Fibroblast of lung (primary cell): ENCODE measurements around the gene SRD5A1. TPM values are rescaled to one million over a fixed set of nuclear protein-coding genes. Genes with fewer than 3 reads are reported as not detected.

Experiments used
- DNase-seq, 2 donors: peaks; one replicate each; pipeline versions ENCODE4 v3.0.0 to v3.0.0-alpha.2; 2010; ENCODE audit warnings: low read depth in 2 of 2
- H2AFZ ChIP-seq: 2 replicates; pipeline ENCODE4 v1.5.1; 2012; ENCODE audit warnings: low read length, control low read depth, inconsistent platforms
- H3K27ac ChIP-seq: 2 replicates; pipeline ENCODE4 v1.5.1; 2011; ENCODE audit warnings: low read length, control low read depth; ENCODE audit not compliant: insufficient read depth
- H3K27me3 ChIP-seq: 2 replicates; pipeline ENCODE4 v1.5.1; 2011; ENCODE audit warnings: mild to moderate bottlenecking, low read length; ENCODE audit not compliant: control insufficient read depth, insufficient read depth
- H3K36me3 ChIP-seq: 2 replicates; pipeline ENCODE4 v1.5.1; 2011; ENCODE audit warnings: low read length; ENCODE audit not compliant: control insufficient read depth, insufficient read depth
- H3K4me1 ChIP-seq: 2 replicates; pipeline ENCODE4 v1.5.1; 2011; ENCODE audit warnings: low read length; ENCODE audit not compliant: control insufficient read depth, insufficient read depth; ENCODE audit errors: extremely low read depth
- H3K4me2 ChIP-seq: 2 replicates; pipeline ENCODE4 v1.5.1; 2011; ENCODE audit warnings: low read length, control low read depth; ENCODE audit not compliant: insufficient read depth; ENCODE audit errors: extremely low read depth
- H3K4me3 ChIP-seq, 4 experiments: fragments of 200-600 bp in 1 of 4; sonication (generic) in 1 of 4; replicated peaks in 1 of 4; 2 replicates each; pipeline ENCODE4 v1.5.1; 2011 to 2016; ENCODE audit warnings: low read length in 4 of 4, low read depth in 3 of 4, mild to moderate bottlenecking in 3 of 4, control low read depth in 2 of 4, inconsistent platforms in 1 of 4, mixed read lengths in 1 of 4; ENCODE audit not compliant: insufficient read depth in 1 of 4; ENCODE audit errors: control extremely low read depth in 1 of 4
- H3K79me2 ChIP-seq: 2 replicates; pipeline ENCODE4 v1.5.1; 2012; ENCODE audit warnings: mild to moderate bottlenecking, low read length, inconsistent platforms; ENCODE audit not compliant: control insufficient read depth, insufficient read depth
- H3K9ac ChIP-seq: 2 replicates; pipeline ENCODE4 v1.5.1; 2011; ENCODE audit warnings: mild to moderate bottlenecking, low read length, control low read depth; ENCODE audit not compliant: insufficient read depth
- H3K9me3 ChIP-seq: 2 replicates; pipeline ENCODE4 v1.5.1; 2012; ENCODE audit warnings: low read depth, low read length; ENCODE audit not compliant: control insufficient read depth, insufficient read depth
- H4K20me1 ChIP-seq: 2 replicates; pipeline ENCODE4 v1.5.1; 2011; ENCODE audit warnings: low read length; ENCODE audit not compliant: control insufficient read depth, insufficient read depth; ENCODE audit errors: extremely low read depth
- CTCF ChIP-seq, 2 donors: IDR thresholded peaks in 1 of 2; conservative IDR thresholded peaks in 1 of 2; 1 replicate in 1 of 2; 2 replicates in 1 of 2; pipeline ENCODE4 v1.5.1; 2011 to 2012; ENCODE audit warnings: low read length in 2 of 2, control low read depth in 1 of 2, inconsistent platforms in 1 of 2, low read depth in 1 of 2, mild to moderate bottlenecking in 1 of 2
- EZH2 ChIP-seq: IDR thresholded peaks from 2 replicates; pipeline ENCODE4 v1.5.1; 2012; ENCODE audit warnings: low read length, control low read depth, mild to moderate bottlenecking; ENCODE audit errors: missing control alignments
- polyA plus RNA-seq, 2 donors: library from polyadenylated mRNA; depleted of rRNA in 1 of 2; stranded (reverse) in 1 of 2; unstranded in 1 of 2; fragments of >200 nt; gene quantifications; 2 replicates each; pipeline ENCODE4 v1.2.1, GENCODE V29; 2011 to 2012; ENCODE audit warnings: missing spikeins in 1 of 2
- total RNA-seq: library from RNA; depleted of rRNA; stranded (reverse); fragments of >200 nt; gene quantifications from 2 replicates; pipeline ENCODE4 v1.2.1, GENCODE V29; 2014

Gene SRD5A1
- total and polyA plus RNA-seq, 2 donors (not counting 1 experiment from before 2014, with no cell fraction given), result 12.1 to 20.6 TPM

GRCh38 chr5:6717687-6718086 lies 84.4 kb downstream of the SRD5A1 start:
- TF ChIP-seq CTCF (conservative IDR thresholded peaks at IDR 0.05 in 1 of 2, IDR thresholded peaks at IDR 0.05 in 1 of 2; ENCODE audit: low read depth in 1 of 2, low read length in 2 of 2), result no peak
- no peak for TF ChIP-seq EZH2
- Histone ChIP-seq H3K4me2 (no peak overlapping the region), H3K9me3 (no peaks in the 10 kb centered on the region), H3K27me3 (no peaks in the 10 kb centered on the region), H3K79me2 (peaks cover 85% of the 10 kb centered on the region), H3K27ac (no peak overlapping the region), H3K36me3 (peaks cover 2% of the 10 kb centered on the region), H3K4me1 (peaks cover 21% of the 10 kb centered on the region), H2AFZ (no peak overlapping the region), H3K9ac (no peak overlapping the region), H4K20me1 (peaks cover 6% of the 10 kb centered on the region), H3K4me3 (no peak overlapping the region)
- DNase-seq, result no peak

DNA sequence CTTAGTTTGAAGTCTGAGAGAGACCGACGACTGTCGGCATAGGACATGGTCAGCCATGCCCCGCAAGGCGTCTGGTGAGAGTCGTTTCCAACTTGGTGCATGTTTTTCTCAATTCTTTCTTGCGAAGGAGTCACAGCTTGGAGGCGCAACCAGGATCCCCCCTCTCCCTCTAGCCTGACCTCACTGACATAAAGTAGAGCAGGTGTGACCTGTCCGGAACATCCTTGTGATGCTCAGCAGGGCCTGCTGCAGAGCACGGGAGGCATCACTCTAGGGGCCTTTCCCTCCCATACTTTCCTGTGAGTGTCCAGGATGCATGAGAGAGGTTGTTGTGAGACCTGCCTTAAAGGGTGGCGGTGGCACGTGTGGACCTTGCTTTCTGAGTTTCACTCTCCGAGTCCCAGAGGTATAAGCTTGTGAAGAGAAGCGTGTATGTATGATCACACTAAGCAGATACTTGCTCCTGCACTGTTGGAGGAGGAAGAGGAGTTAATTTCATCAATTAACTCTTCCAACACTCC lies 85.0 kb downstream of the SRD5A1 start:
- H3K9me3 ChIP-seq, result no peaks in the 10 kb centered on the region
- no peaks in the 10 kb centered on the region for H3K27me3 ChIP-seq
- H4K20me1 ChIP-seq, result peaks cover 6% of the 10 kb centered on the region
- no peak for TF ChIP-seq CTCF (conservative IDR thresholded peaks at IDR 0.05 in 1 of 2, IDR thresholded peaks at IDR 0.05 in 1 of 2; ENCODE audit: low read depth in 1 of 2, low read length in 2 of 2)
- TF ChIP-seq EZH2, result no peak
- no peak overlapping the region for H3K9ac ChIP-seq
- H2AFZ ChIP-seq, result no peak overlapping the region
- peaks cover 2% of the 10 kb centered on the region for H3K36me3 ChIP-seq
- H3K27ac ChIP-seq, result no peak overlapping the region
- H3K79me2 ChIP-seq, result peaks cover 90% of the 10 kb centered on the region
- H3K4me2 ChIP-seq, result no peak overlapping the region
- no peak overlapping the region for H3K4me3 ChIP-seq
- DNase-seq, result no peak
- peaks cover 21% of the 10 kb centered on the region for H3K4me1 ChIP-seq

- Histone ChIP-seq H3K4me2 (no peak overlapping the region), H4K20me1 (peaks cover 6% of the 10 kb centered on the region), H3K4me3 (no peak overlapping the region), H3K79me2 (peaks cover 95% of the 10 kb centered on the region), H3K36me3 (peaks cover 2% of the 10 kb centered on the region), H3K4me1 (peaks cover 21% of the 10 kb centered on the region), H2AFZ (no peak overlapping the region), H3K27ac (no peak overlapping the region), H3K9ac (no peak overlapping the region), H3K27me3 (no peaks in the 10 kb centered on the region), H3K9me3 (no peaks in the 10 kb centered on the region)
- TF ChIP-seq CTCF (conservative IDR thresholded peaks at IDR 0.05 in 1 of 2, IDR thresholded peaks at IDR 0.05 in 1 of 2; ENCODE audit: low read depth in 1 of 2, low read length in 2 of 2), result no peak
- TF ChIP-seq EZH2, result no peak
- no peak for DNase-seq
These were observed 85.5 kb downstream of the SRD5A1 start for GRCh38 chr5:6718718-6719117.
